H9 (cell line): ENCODE results near the gene RNGTT. TPM values are rescaled to one million over a fixed set of nuclear protein-coding genes. Genes with fewer than 3 reads are reported as not detected.

Experiments used
- DNase-seq: peaks from one replicate; pipeline ENCODE4 v3.0.0-alpha.2; 2017
- H2AFZ ChIP-seq: one replicate; pipeline ENCODE4 v1.6.1; 2013; ENCODE audit warnings: mild to moderate bottlenecking, low read length, control low read depth, moderate library complexity
- H2AK5ac ChIP-seq: 2 replicates; pipeline ENCODE4 v1.6.1; 2013; ENCODE audit warnings: low read length, control low read depth, mixed read lengths; ENCODE audit not compliant: insufficient read length
- H2BK120ac ChIP-seq: one replicate; pipeline ENCODE4 v1.6.1; 2013; ENCODE audit warnings: low read depth, mild to moderate bottlenecking, low read length, control low read depth, inconsistent platforms; ENCODE audit not compliant: poor library complexity, severe bottlenecking
- H2BK12ac ChIP-seq: 2 replicates; pipeline ENCODE4 v1.6.1; 2013; ENCODE audit warnings: low read length, control low read depth, mixed read lengths, low read depth; ENCODE audit not compliant: insufficient read length
- H2BK15ac ChIP-seq: 2 replicates; pipeline ENCODE4 v1.6.1; 2013; ENCODE audit warnings: low read depth, low read length, control low read depth
- H2BK20ac ChIP-seq: one replicate; pipeline ENCODE4 v1.6.1; 2013; ENCODE audit warnings: low read depth, mild to moderate bottlenecking, low read length, control low read depth, inconsistent platforms; ENCODE audit not compliant: poor library complexity, severe bottlenecking
- H2BK5ac ChIP-seq: 2 replicates; pipeline ENCODE4 v1.6.1; 2013; ENCODE audit warnings: low read length, control low read depth, mixed read lengths; ENCODE audit not compliant: insufficient read length
- H3K14ac ChIP-seq: 2 replicates; pipeline ENCODE4 v1.6.1; 2013; ENCODE audit warnings: low read length, control low read depth; ENCODE audit not compliant: insufficient read depth
- H3K18ac ChIP-seq: 2 replicates; pipeline ENCODE4 v1.6.1; 2013; ENCODE audit warnings: low read depth, mild to moderate bottlenecking, mixed read lengths, low read length, control low read depth; ENCODE audit not compliant: insufficient read length
- H3K23ac ChIP-seq: 2 replicates; pipeline ENCODE4 v1.6.1; 2013; ENCODE audit warnings: low read length, control low read depth, mixed read lengths, low read depth; ENCODE audit not compliant: insufficient read length
- H3K23me2 ChIP-seq: 2 replicates; pipeline ENCODE4 v1.6.1; 2013; ENCODE audit warnings: low read depth, mild to moderate bottlenecking, mixed read lengths, low read length, control low read depth; ENCODE audit not compliant: insufficient read length, poor library complexity, severe bottlenecking
- H3K27ac ChIP-seq: 2 replicates; pipeline ENCODE4 v1.5.1; 2013; ENCODE audit warnings: low read length, control low read depth, mixed read lengths, low read depth; ENCODE audit not compliant: insufficient read length
- H3K27me3 ChIP-seq: 2 replicates; pipeline ENCODE4 v1.6.1; 2013; ENCODE audit warnings: low read length, control low read depth, inconsistent platforms; ENCODE audit not compliant: insufficient read depth
- H3K4ac ChIP-seq: 2 replicates; pipeline ENCODE4 v1.6.1; 2013; ENCODE audit warnings: low read depth, mild to moderate bottlenecking, control low read depth, inconsistent platforms, low read length, moderate library complexity
- H3K4me1 ChIP-seq: 2 replicates; pipeline ENCODE4 v1.6.1; 2013; ENCODE audit warnings: low read length, control low read depth, inconsistent platforms; ENCODE audit not compliant: insufficient read depth
- H3K4me2 ChIP-seq: 2 replicates; pipeline ENCODE4 v1.6.1; 2013; ENCODE audit warnings: low read length, control low read depth, mixed read lengths; ENCODE audit not compliant: insufficient read length, insufficient read depth
- H3K56ac ChIP-seq: 2 replicates; pipeline ENCODE4 v1.6.1; 2013; ENCODE audit warnings: low read depth, mild to moderate bottlenecking, mixed read lengths, low read length, control low read depth; ENCODE audit not compliant: insufficient read length
- H3K79me1 ChIP-seq: 2 replicates; pipeline ENCODE4 v1.6.1; 2013; ENCODE audit warnings: low read depth, mild to moderate bottlenecking, moderate library complexity, low read length, control low read depth, inconsistent platforms; ENCODE audit not compliant: insufficient read depth, poor library complexity, severe bottlenecking
- H3K79me2 ChIP-seq: 2 replicates; pipeline ENCODE4 v1.6.1; 2013; ENCODE audit warnings: low read length, control low read depth, inconsistent platforms; ENCODE audit not compliant: insufficient read depth
- H3K9ac ChIP-seq: 2 replicates; pipeline ENCODE4 v1.6.1; 2013; ENCODE audit warnings: low read length, control low read depth, mixed read lengths; ENCODE audit not compliant: insufficient read length; ENCODE audit errors: extremely low read depth
- H3K9me3 ChIP-seq: one replicate; pipeline ENCODE4 v1.6.1; 2013; ENCODE audit warnings: low read depth, low read length, inconsistent platforms; ENCODE audit not compliant: control insufficient read depth
- H3T11ph ChIP-seq: one replicate; pipeline ENCODE4 v1.6.1; 2013; ENCODE audit warnings: mild to moderate bottlenecking, low read length, control low read depth, inconsistent platforms
- H4K20me1 ChIP-seq: one replicate; pipeline ENCODE4 v1.6.1; 2013; ENCODE audit not compliant: control insufficient read depth, insufficient read length, insufficient read depth
- H4K5ac ChIP-seq: 2 replicates; pipeline ENCODE4 v1.6.1; 2013; ENCODE audit warnings: low read depth, mild to moderate bottlenecking, mixed read lengths, low read length, control low read depth; ENCODE audit not compliant: insufficient read length
- H4K8ac ChIP-seq: replicated peaks from 2 replicates; pipeline ENCODE4 v1.6.1; 2013; ENCODE audit warnings: low read length, control low read depth, mixed read lengths, low read depth; ENCODE audit not compliant: insufficient read length
- H4K91ac ChIP-seq: 2 replicates; pipeline ENCODE4 v1.6.1; 2013; ENCODE audit warnings: low read depth, mild to moderate bottlenecking, moderate library complexity, mixed read lengths, low read length, control low read depth; ENCODE audit not compliant: insufficient read length
- H3K27ac Mint-ChIP-seq, 3 experiments: 2 replicates in 2 of 3; 3 replicates in 1 of 3; pipeline ENCODE4 v1.8.0; 2020 to 2021; ENCODE audit warnings: mixed read lengths in 3 of 3, mild to moderate bottlenecking in 1 of 3, moderate library complexity in 1 of 3
- H3K27me3 Mint-ChIP-seq: 2 replicates; pipeline ENCODE4 v1.8.0; 2021; ENCODE audit warnings: low read depth, mild to moderate bottlenecking, moderate library complexity, mixed read lengths
- H3K36me3 Mint-ChIP-seq, 3 experiments: 2 replicates in 2 of 3; 3 replicates in 1 of 3; pipeline ENCODE4 v1.8.0; 2020 to 2021; ENCODE audit warnings: low read depth in 3 of 3, mixed read lengths in 3 of 3; ENCODE audit not compliant: insufficient read depth in 1 of 3
- H3K4me1 Mint-ChIP-seq, 2 experiments: 2 replicates each; pipeline ENCODE4 v1.8.0; 2020; ENCODE audit warnings: mixed read lengths in 2 of 2
- H3K4me3 Mint-ChIP-seq, 2 experiments: 2 replicates in 1 of 2; 3 replicates in 1 of 2; pipeline ENCODE4 v1.8.0; 2020 to 2021; ENCODE audit warnings: mild to moderate bottlenecking in 2 of 2, mixed read lengths in 2 of 2, moderate library complexity in 1 of 2
- H3K9me3 Mint-ChIP-seq, 2 experiments: 2 replicates in 1 of 2; 3 replicates in 1 of 2; pipeline ENCODE4 v1.8.0; 2020; ENCODE audit warnings: mild to moderate bottlenecking in 2 of 2, mixed read lengths in 2 of 2, moderate library complexity in 1 of 2
- WGBS: extraction: QIAGEN DNeasy Blood & Tissue Kit; methylation state at CpG from one replicate; pipeline ENCODE4 v1.1.7; 2013; ENCODE audit warnings: missing lambda C conversion rate, low lambda C conversion rate, mixed read lengths; ENCODE audit not compliant: insufficient read length; ENCODE audit errors: extremely low coverage; 5-methylcytosine and 5-hydroxymethylcytosine counted together
- total RNA-seq: library from RNA; stranded (reverse); gene quantifications from 2 replicates; pipeline ENCODE4 v1.2.1, GENCODE V29; 2021
- TF ChIP-seq, protein P1 (sequence below): fragments of 200-600 bp; sonication (generic); conservative IDR thresholded peaks from 3 replicates; pipeline ENCODE4 v1.8.0; 2021; ENCODE audit warnings: antibody characterized with exemption, mild to moderate bottlenecking

Gene RNGTT
- total RNA-seq, 1 experiment from 2014 or later = 20.5 TPM

DNA sequence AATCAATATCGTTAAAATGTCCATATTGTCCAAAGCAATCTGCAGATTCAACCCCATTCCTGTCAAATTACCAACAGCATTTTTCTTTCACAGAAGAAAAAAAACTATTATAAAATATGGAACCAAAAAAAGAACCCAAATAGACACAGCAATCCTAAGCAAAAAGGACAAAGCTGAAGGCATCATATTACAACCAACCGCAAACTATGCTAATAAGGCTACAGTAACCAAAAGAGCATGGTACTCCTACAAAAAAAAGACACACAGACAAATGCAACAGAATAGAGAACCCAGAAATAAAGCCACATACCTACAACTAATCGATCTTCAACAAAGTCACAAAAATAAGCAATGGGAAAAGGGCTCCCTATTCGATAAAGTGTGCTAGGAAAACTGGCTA lies 49.2 kb downstream of the RNGTT start:
- Histone ChIP-seq H3T11ph (no peak overlapping the region), H2BK15ac (no peak overlapping the region), H4K20me1 (no peaks in the 10 kb centered on the region), H3K9ac (no peak overlapping the region), H4K91ac (no peak overlapping the region), H2BK120ac (no peak overlapping the region), H2AFZ (no peak overlapping the region), H3K4me2 (no peak overlapping the region), H4K5ac (no peak overlapping the region), H2AK5ac (no peak overlapping the region), H3K4me1 (no peaks in the 10 kb centered on the region; the same call in 1 of the 2 replicates), H3K18ac (no peak overlapping the region), H3K79me1 (peaks cover 3% of the 10 kb centered on the region), H3K14ac (no peak overlapping the region), H3K27ac (no peak overlapping the region), H3K9me3 (no peaks in the 10 kb centered on the region), H3K4ac (no peak overlapping the region), H4K8ac (no peak overlapping the region), H3K79me2 (no peaks in the 10 kb centered on the region; the same call in 1 of the 2 replicates), H3K23me2 (no peaks in the 10 kb centered on the region), H3K27me3 (no peaks in the 10 kb centered on the region), H2BK5ac (no peak overlapping the region), H2BK12ac (no peak overlapping the region), H3K23ac (no peak overlapping the region), H3K56ac (no peak overlapping the region), H2BK20ac (no peak overlapping the region)
- WGBS = no CpG with 5 or more reads among the region's 4 CpGs
- DNase-seq = no peak
- Mint-ChIP-seq H3K4me3 (no peak overlapping the region), H3K4me1 (peaks cover 35 to 38% of the 10 kb centered on the region in 2 experiments), H3K27me3 (no peaks in the 10 kb centered on the region), H3K36me3 (peaks cover 0 to 3% (median 0%) of the 10 kb centered on the region in 3 experiments; a peak in 3 of 7 replicates), H3K9me3 (no peaks in the 10 kb centered on the region), H3K27ac (peak overlapping the region in 2 of 3 experiments; percentile 49 to 91; a peak in 3 of 7 replicates)
- TF ChIP-seq, protein P1, sequence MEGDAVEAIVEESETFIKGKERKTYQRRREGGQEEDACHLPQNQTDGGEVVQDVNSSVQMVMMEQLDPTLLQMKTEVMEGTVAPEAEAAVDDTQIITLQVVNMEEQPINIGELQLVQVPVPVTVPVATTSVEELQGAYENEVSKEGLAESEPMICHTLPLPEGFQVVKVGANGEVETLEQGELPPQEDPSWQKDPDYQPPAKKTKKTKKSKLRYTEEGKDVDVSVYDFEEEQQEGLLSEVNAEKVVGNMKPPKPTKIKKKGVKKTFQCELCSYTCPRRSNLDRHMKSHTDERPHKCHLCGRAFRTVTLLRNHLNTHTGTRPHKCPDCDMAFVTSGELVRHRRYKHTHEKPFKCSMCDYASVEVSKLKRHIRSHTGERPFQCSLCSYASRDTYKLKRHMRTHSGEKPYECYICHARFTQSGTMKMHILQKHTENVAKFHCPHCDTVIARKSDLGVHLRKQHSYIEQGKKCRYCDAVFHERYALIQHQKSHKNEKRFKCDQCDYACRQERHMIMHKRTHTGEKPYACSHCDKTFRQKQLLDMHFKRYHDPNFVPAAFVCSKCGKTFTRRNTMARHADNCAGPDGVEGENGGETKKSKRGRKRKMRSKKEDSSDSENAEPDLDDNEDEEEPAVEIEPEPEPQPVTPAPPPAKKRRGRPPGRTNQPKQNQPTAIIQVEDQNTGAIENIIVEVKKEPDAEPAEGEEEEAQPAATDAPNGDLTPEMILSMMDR = no peak
